GM12878 (cell line): Measurements from ENCODE around the gene KCNJ12.

Experiments
- EP300 ChIP-seq, 2 experiments: fragments of 150-350 bp in 1 of 2; IDR thresholded peaks; 2 replicates each; pipeline ENCODE4 v1.6.1; 2011 to 2012; ENCODE audit warnings: low read depth in 2 of 2, low read length in 2 of 2, borderline replicate concordance in 1 of 2, improper control_type of control experiment in 1 of 2, inconsistent platforms in 1 of 2; ENCODE audit not compliant: control insufficient read depth in 1 of 2
- GABPA ChIP-seq: IDR thresholded peaks from 2 replicates; pipeline ENCODE4 v1.6.1; 2014; ENCODE audit warnings: antibody characterized with exemption, low read depth, mild to moderate bottlenecking, inconsistent platforms
- IKZF1 ChIP-seq: fragments of 450-650 bp; conservative IDR thresholded peaks from 2 replicates; pipeline ENCODE4 v1.6.1; 2017; ENCODE audit warnings: antibody characterized with exemption, mild to moderate bottlenecking
- JUNB ChIP-seq: IDR thresholded peaks from 2 replicates; pipeline ENCODE4 v1.6.1; 2016; ENCODE audit warnings: antibody characterized with exemption, mild to moderate bottlenecking
- NFXL1 ChIP-seq: fragments of 450-650 bp; IDR thresholded peaks from 2 replicates; pipeline ENCODE4 v1.6.1; 2017; ENCODE audit warnings: antibody characterized with exemption, mild to moderate bottlenecking, borderline replicate concordance
- NFYA ChIP-seq: IDR thresholded peaks from 2 replicates; pipeline ENCODE4 v1.6.1; 2011; ENCODE audit warnings: low read depth, mild to moderate bottlenecking, low read length, improper control_type of control experiment, borderline replicate concordance
- NFYB ChIP-seq: IDR thresholded peaks from 2 replicates; pipeline ENCODE4 v1.6.1; 2011; ENCODE audit warnings: low read depth, mild to moderate bottlenecking, low read length, improper control_type of control experiment, moderate library complexity; ENCODE audit not compliant: insufficient read depth
- POLR2A ChIP-seq: IDR thresholded peaks from 2 replicates; pipeline ENCODE4 v1.6.1; 2011; ENCODE audit warnings: low read depth, mild to moderate bottlenecking, low read length
- RAD21 ChIP-seq: IDR thresholded peaks from 2 replicates; pipeline ENCODE4 v1.6.1; 2011; ENCODE audit warnings: mild to moderate bottlenecking, low read depth, low read length, moderate library complexity; ENCODE audit not compliant: insufficient read depth
- TF ChIP-seq, protein P1 (sequence below), 3 experiments: IDR thresholded peaks in 2 of 3; conservative IDR thresholded peaks in 1 of 3; 2 replicates each; pipeline ENCODE4 v1.5.1; 2011; ENCODE audit warnings: low read depth in 3 of 3, low read length in 3 of 3, mild to moderate bottlenecking in 3 of 3, control low read depth in 2 of 3, moderate library complexity in 2 of 3, inconsistent platforms in 1 of 3, mixed read lengths in 1 of 3; ENCODE audit not compliant: control insufficient read depth in 2 of 3, insufficient read depth in 1 of 3; ENCODE audit errors: extremely low read depth in 1 of 3
- TF ChIP-seq, protein P2 (sequence below): fragments of 450-650 bp; IDR thresholded peaks from 2 replicates; pipeline ENCODE4 v1.6.1; 2017; ENCODE audit warnings: borderline replicate concordance
- TF ChIP-seq, protein P3 (sequence below): fragments of 150-350 bp; IDR thresholded peaks from 2 replicates; pipeline ENCODE4 v1.6.1; 2016; ENCODE audit warnings: low read depth, low read length
- TF ChIP-seq, protein P4 (sequence below): fragments of 450-650 bp; IDR thresholded peaks from 2 replicates; pipeline ENCODE4 v1.6.1; 2017; ENCODE audit warnings: mild to moderate bottlenecking, moderate library complexity

DNA sequence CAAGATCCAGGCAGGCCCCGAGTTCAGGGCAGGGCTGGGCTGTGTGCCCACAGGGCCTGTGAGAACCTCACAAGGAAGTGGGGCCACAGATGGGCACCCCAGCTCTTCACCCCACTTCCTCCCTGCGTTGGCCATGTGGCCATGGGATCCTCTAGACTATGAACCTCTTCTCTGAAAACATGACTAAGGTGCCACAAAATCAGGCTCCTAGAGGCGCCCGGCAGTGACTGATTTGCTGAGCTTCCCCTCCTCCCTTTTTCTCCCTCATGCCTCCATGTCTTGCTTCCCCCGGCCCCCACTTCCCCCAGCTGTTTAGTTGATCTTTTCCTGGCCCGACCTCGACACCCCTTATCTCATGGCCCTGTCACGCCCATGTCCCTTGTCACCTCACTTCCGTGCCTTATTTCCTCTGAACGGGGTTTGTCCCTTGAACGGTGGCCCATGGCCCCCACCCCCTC, 87.1 kb downstream of the KCNJ12 start:
- TF ChIP-seq, protein P1, sequence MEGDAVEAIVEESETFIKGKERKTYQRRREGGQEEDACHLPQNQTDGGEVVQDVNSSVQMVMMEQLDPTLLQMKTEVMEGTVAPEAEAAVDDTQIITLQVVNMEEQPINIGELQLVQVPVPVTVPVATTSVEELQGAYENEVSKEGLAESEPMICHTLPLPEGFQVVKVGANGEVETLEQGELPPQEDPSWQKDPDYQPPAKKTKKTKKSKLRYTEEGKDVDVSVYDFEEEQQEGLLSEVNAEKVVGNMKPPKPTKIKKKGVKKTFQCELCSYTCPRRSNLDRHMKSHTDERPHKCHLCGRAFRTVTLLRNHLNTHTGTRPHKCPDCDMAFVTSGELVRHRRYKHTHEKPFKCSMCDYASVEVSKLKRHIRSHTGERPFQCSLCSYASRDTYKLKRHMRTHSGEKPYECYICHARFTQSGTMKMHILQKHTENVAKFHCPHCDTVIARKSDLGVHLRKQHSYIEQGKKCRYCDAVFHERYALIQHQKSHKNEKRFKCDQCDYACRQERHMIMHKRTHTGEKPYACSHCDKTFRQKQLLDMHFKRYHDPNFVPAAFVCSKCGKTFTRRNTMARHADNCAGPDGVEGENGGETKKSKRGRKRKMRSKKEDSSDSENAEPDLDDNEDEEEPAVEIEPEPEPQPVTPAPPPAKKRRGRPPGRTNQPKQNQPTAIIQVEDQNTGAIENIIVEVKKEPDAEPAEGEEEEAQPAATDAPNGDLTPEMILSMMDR (IDR thresholded peaks at IDR 0.05 in 2 of 3, conservative IDR thresholded peaks at IDR 0.05 in 1 of 3; ENCODE audit: control insufficient read depth in 2 of 3, extremely low read depth in 1 of 3, insufficient read depth in 1 of 3, low read depth in 3 of 3, low read length in 3 of 3) = no peak
- TF ChIP-seq POLR2A (no peak), JUNB (no peak), IKZF1 (no peak), GABPA (no peak), NFYB (no peak), NFXL1 (no peak), RAD21 (no peak), NFYA (no peak), EP300 (IDR thresholded peaks at IDR 0.05; ENCODE audit: borderline replicate concordance in 1 of 2, control insufficient read depth in 1 of 2, low read depth in 2 of 2, low read length in 2 of 2) (no peak)
- TF ChIP-seq, protein P2, sequence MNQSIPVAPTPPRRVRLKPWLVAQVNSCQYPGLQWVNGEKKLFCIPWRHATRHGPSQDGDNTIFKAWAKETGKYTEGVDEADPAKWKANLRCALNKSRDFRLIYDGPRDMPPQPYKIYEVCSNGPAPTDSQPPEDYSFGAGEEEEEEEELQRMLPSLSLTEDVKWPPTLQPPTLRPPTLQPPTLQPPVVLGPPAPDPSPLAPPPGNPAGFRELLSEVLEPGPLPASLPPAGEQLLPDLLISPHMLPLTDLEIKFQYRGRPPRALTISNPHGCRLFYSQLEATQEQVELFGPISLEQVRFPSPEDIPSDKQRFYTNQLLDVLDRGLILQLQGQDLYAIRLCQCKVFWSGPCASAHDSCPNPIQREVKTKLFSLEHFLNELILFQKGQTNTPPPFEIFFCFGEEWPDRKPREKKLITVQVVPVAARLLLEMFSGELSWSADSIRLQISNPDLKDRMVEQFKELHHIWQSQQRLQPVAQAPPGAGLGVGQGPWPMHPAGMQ = no peak
- TF ChIP-seq, protein P3, sequence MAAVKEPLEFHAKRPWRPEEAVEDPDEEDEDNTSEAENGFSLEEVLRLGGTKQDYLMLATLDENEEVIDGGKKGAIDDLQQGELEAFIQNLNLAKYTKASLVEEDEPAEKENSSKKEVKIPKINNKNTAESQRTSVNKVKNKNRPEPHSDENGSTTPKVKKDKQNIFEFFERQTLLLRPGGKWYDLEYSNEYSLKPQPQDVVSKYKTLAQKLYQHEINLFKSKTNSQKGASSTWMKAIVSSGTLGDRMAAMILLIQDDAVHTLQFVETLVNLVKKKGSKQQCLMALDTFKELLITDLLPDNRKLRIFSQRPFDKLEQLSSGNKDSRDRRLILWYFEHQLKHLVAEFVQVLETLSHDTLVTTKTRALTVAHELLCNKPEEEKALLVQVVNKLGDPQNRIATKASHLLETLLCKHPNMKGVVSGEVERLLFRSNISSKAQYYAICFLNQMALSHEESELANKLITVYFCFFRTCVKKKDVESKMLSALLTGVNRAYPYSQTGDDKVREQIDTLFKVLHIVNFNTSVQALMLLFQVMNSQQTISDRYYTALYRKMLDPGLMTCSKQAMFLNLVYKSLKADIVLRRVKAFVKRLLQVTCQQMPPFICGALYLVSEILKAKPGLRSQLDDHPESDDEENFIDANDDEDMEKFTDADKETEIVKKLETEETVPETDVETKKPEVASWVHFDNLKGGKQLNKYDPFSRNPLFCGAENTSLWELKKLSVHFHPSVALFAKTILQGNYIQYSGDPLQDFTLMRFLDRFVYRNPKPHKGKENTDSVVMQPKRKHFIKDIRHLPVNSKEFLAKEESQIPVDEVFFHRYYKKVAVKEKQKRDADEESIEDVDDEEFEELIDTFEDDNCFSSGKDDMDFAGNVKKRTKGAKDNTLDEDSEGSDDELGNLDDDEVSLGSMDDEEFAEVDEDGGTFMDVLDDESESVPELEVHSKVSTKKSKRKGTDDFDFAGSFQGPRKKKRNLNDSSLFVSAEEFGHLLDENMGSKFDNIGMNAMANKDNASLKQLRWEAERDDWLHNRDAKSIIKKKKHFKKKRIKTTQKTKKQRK = no peak
- TF ChIP-seq, protein P4, sequence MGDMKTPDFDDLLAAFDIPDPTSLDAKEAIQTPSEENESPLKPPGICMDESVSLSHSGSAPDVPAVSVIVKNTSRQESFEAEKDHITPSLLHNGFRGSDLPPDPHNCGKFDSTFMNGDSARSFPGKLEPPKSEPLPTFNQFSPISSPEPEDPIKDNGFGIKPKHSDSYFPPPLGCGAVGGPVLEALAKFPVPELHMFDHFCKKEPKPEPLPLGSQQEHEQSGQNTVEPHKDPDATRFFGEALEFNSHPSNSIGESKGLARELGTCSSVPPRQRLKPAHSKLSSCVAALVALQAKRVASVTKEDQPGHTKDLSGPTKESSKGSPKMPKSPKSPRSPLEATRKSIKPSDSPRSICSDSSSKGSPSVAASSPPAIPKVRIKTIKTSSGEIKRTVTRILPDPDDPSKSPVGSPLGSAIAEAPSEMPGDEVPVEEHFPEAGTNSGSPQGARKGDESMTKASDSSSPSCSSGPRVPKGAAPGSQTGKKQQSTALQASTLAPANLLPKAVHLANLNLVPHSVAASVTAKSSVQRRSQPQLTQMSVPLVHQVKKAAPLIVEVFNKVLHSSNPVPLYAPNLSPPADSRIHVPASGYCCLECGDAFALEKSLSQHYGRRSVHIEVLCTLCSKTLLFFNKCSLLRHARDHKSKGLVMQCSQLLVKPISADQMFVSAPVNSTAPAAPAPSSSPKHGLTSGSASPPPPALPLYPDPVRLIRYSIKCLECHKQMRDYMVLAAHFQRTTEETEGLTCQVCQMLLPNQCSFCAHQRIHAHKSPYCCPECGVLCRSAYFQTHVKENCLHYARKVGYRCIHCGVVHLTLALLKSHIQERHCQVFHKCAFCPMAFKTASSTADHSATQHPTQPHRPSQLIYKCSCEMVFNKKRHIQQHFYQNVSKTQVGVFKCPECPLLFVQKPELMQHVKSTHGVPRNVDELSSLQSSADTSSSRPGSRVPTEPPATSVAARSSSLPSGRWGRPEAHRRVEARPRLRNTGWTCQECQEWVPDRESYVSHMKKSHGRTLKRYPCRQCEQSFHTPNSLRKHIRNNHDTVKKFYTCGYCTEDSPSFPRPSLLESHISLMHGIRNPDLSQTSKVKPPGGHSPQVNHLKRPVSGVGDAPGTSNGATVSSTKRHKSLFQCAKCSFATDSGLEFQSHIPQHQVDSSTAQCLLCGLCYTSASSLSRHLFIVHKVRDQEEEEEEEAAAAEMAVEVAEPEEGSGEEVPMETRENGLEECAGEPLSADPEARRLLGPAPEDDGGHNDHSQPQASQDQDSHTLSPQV = no peak
